Lower lobe of right lung (tissue), 2 donors: Measurements from ENCODE around the gene ADARB1. TPM values are rescaled to one million over a fixed set of nuclear protein-coding genes. Genes with fewer than 3 reads are reported as not detected.

Source experiments
- ATAC-seq, 2 donors: fragments of 200-7000 bp; cut with Tn5 transposase; one replicate each; pipeline ENCODE4 v1.9.1; 2020 to 2022; ENCODE audit warnings: mild to moderate bottlenecking in 2 of 2, moderate library complexity in 2 of 2
- DNase-seq: peaks from one replicate; pipeline ENCODE4 v3.0.0-alpha.2; 2020
- H3K27ac ChIP-seq: fragments of 200-600 bp; one replicate; pipeline ENCODE4 v1.8.0; 2022
- H3K27me3 ChIP-seq: fragments of 200-600 bp; one replicate; pipeline ENCODE4 v1.8.0; 2022; ENCODE audit warnings: low read depth
- H3K36me3 ChIP-seq: fragments of 200-600 bp; one replicate; pipeline ENCODE4 v1.8.0; 2022; ENCODE audit warnings: mild to moderate bottlenecking
- H3K4me1 ChIP-seq: fragments of 200-600 bp; one replicate; pipeline ENCODE4 v1.8.0; 2022
- H3K4me3 ChIP-seq: fragments of 200-600 bp; one replicate; pipeline ENCODE4 v1.8.0; 2022; ENCODE audit warnings: mild to moderate bottlenecking
- H3K9me3 ChIP-seq: fragments of 200-600 bp; one replicate; pipeline ENCODE4 v1.8.0; 2022
- CTCF ChIP-seq: fragments of 200-600 bp; IDR thresholded peaks from one replicate; pipeline ENCODE4 v1.8.0; 2022; ENCODE audit warnings: antibody characterized with exemption, mild to moderate bottlenecking
- intact Hi-C: fragments of 100-400 bp; cut with DNase I; formaldehyde crosslinking; loops from one replicate; pipeline ENCODE4 v1.11.0; 2022
- total RNA-seq: library from RNA; stranded (reverse); fragmentation: NEBNext Ultra II Directional; extraction: Animal tissue kit (Norgen Biotek cat#: 25700); gene quantifications from one replicate; pipeline ENCODE4 v1.2.1, GENCODE V29; 2021
- donor health status: DM: no; HTN: yes; CAD: no; lungs with severe emphysema.

ADARB1 gene
- total RNA-seq, 1 donor from 2014 or later, result 48.2 TPM

- intact Hi-C loops, result no loop called here
- H3K9me3 ChIP-seq, result no peaks in the 10 kb centered on the region
- DNase-seq (no peak), ATAC-seq (no peak)
- H3K4me1 ChIP-seq, result peaks cover 9% of the 10 kb centered on the region
- TF ChIP-seq CTCF, result no peak
- no peak overlapping the region for H3K4me3 ChIP-seq
- peaks cover 25% of the 10 kb centered on the region for H3K36me3 ChIP-seq
- H3K27me3 ChIP-seq, result no peaks in the 10 kb centered on the region
- H3K27ac ChIP-seq, result no peak overlapping the region
Measured at GRCh38 chr21:45199201-45199600, 124.8 kb downstream of the ADARB1 start.

- intact Hi-C loops, result no loop called here
- DNase-seq, result no peak
- H3K36me3 ChIP-seq, result peaks cover 28% of the 10 kb centered on the region
- H3K4me1 ChIP-seq, result peaks cover 9% of the 10 kb centered on the region
- TF ChIP-seq CTCF, result no peak
- no peak overlapping the region for H3K4me3 ChIP-seq
- no peaks in the 10 kb centered on the region for H3K9me3 ChIP-seq
- H3K27ac ChIP-seq, result no peak overlapping the region
- ATAC-seq, result no peak
- no peaks in the 10 kb centered on the region for H3K27me3 ChIP-seq
Measured at GRCh38 chr21:45200031-45200430, 125.7 kb downstream of the ADARB1 start.

GRCh38 chr21:45200581-45201296, 126.4 kb downstream of the ADARB1 start:
- H3K27ac ChIP-seq, result no peak overlapping the region
- no peak for TF ChIP-seq CTCF
- H3K9me3 ChIP-seq, result no peaks in the 10 kb centered on the region
- H3K27me3 ChIP-seq, result no peaks in the 10 kb centered on the region
- ATAC-seq (peak; percentile 18 to 35), DNase-seq (no peak)
- peaks cover 9% of the 10 kb centered on the region for H3K4me1 ChIP-seq
- no peak overlapping the region for H3K4me3 ChIP-seq
- peaks cover 35% of the 10 kb centered on the region for H3K36me3 ChIP-seq
- intact Hi-C loops, result no loop called here

GRCh38 chr21:45202344-45202743, 128.0 kb downstream of the ADARB1 start:
- Histone ChIP-seq H3K27me3 (no peaks in the 10 kb centered on the region), H3K4me3 (no peak overlapping the region), H3K4me1 (peaks cover 9% of the 10 kb centered on the region), H3K36me3 (peaks cover 42% of the 10 kb centered on the region), H3K9me3 (no peaks in the 10 kb centered on the region), H3K27ac (no peak overlapping the region)
- intact Hi-C loops, result no loop called here
- TF ChIP-seq CTCF, result no peak
- DNase-seq, result no peak
- ATAC-seq, result no peak

GRCh38 chr21:45202889-45203288, 128.5 kb downstream of the ADARB1 start:
- H3K27me3 ChIP-seq, result no peaks in the 10 kb centered on the region
- DNase-seq (no peak), ATAC-seq (no peak)
- no peak for TF ChIP-seq CTCF
- no peak overlapping the region for H3K4me3 ChIP-seq
- peaks cover 46% of the 10 kb centered on the region for H3K36me3 ChIP-seq
- peaks cover 9% of the 10 kb centered on the region for H3K4me1 ChIP-seq
- H3K9me3 ChIP-seq, result no peaks in the 10 kb centered on the region
- intact Hi-C loops, result no loop called here
- H3K27ac ChIP-seq, result no peak overlapping the region
